HepG2 (cell line): ENCODE measurements around the gene STYX. TPM values are rescaled to one million over a fixed set of nuclear protein-coding genes. Genes with fewer than 3 reads are reported as not detected.

Source experiments
- AKAP8 ChIP-seq: sonication (generic); formaldehyde crosslinking; IDR thresholded peaks from 2 replicates; pipeline ENCODE4 v1.5.1; 2020; ENCODE audit warnings: mild to moderate bottlenecking, missing genetic modification reagents
- FOXA3 ChIP-seq: IDR thresholded peaks from 2 replicates; pipeline ENCODE4 v1.6.1; 2016; ENCODE audit warnings: missing genetic modification reagents, missing compliant biosample characterization
- MXD4 ChIP-seq: IDR thresholded peaks from 2 replicates; pipeline ENCODE4 v1.6.1; 2016; ENCODE audit warnings: mild to moderate bottlenecking, missing biosample characterization, missing genetic modification reagents
- MYNN ChIP-seq: sonication (generic); formaldehyde crosslinking; IDR thresholded peaks from 2 replicates; pipeline ENCODE4 v1.4.0; 2020; ENCODE audit warnings: mild to moderate bottlenecking, low read depth, missing genetic modification reagents
- NFE2 ChIP-seq: sonication (generic); formaldehyde crosslinking; IDR thresholded peaks from 2 replicates; pipeline ENCODE4 v1.4.0; 2020; ENCODE audit warnings: missing genetic modification reagents
- PRPF4 ChIP-seq: fragments of 200-400 bp; formaldehyde crosslinking; IDR thresholded peaks from 2 replicates; pipeline ENCODE4 v1.6.1; 2016; ENCODE audit warnings: low read length, low read depth; ENCODE audit not compliant: poor library complexity, severe bottlenecking
- SNAPC2 ChIP-seq: sonication (generic); formaldehyde crosslinking; IDR thresholded peaks from 2 replicates; pipeline ENCODE4 v1.8.1; 2022; ENCODE audit warnings: mild to moderate bottlenecking, missing genetic modification reagents
- SYNCRIP ChIP-seq: fragments of 200-400 bp; formaldehyde crosslinking; IDR thresholded peaks from 2 replicates; pipeline ENCODE4 v1.6.1; 2018; ENCODE audit warnings: mild to moderate bottlenecking, low read depth, low read length; ENCODE audit not compliant: insufficient read depth
- THAP11 ChIP-seq: IDR thresholded peaks from 2 replicates; pipeline ENCODE4 v1.6.1; 2016; ENCODE audit warnings: missing biosample characterization, missing genetic modification reagents
- TOE1 ChIP-seq: sonication (generic); formaldehyde crosslinking; IDR thresholded peaks from 2 replicates; pipeline ENCODE4 v1.4.0; 2020; ENCODE audit warnings: mild to moderate bottlenecking, missing genetic modification reagents
- U2AF2 ChIP-seq: fragments of 200-400 bp; formaldehyde crosslinking; IDR thresholded peaks from 2 replicates; pipeline ENCODE4 v1.6.1; 2017; ENCODE audit warnings: low read depth, mild to moderate bottlenecking, low read length
- YEATS4 ChIP-seq: sonication (generic); formaldehyde crosslinking; IDR thresholded peaks from 2 replicates; pipeline ENCODE4 v1.4.0; 2020; ENCODE audit warnings: missing genetic modification reagents, borderline replicate concordance
- ZBTB20 ChIP-seq: sonication (generic); formaldehyde crosslinking; IDR thresholded peaks from 2 replicates; pipeline ENCODE4 v1.8.1; 2023; ENCODE audit warnings: missing genetic modification reagents, low read depth, mild to moderate bottlenecking, borderline replicate concordance
- ZNF12 ChIP-seq: sonication (generic); formaldehyde crosslinking; IDR thresholded peaks from 2 replicates; pipeline ENCODE4 v1.5.0; 2020; ENCODE audit warnings: missing genetic modification reagents
- ZNF142 ChIP-seq: sonication (generic); formaldehyde crosslinking; IDR thresholded peaks from 2 replicates; pipeline ENCODE4 v1.4.0; 2020; ENCODE audit warnings: missing genetic modification reagents
- ZNF296 ChIP-seq: sonication (generic); formaldehyde crosslinking; conservative IDR thresholded peaks from 2 replicates; pipeline ENCODE4 v1.5.0; 2020; ENCODE audit warnings: mild to moderate bottlenecking, missing genetic modification reagents
- ZNF552 ChIP-seq: sonication (generic); formaldehyde crosslinking; IDR thresholded peaks from 2 replicates; pipeline ENCODE4 v1.9.0; 2022; ENCODE audit warnings: missing genetic modification reagents, mild to moderate bottlenecking, borderline replicate concordance
- ZUFSP ChIP-seq: sonication (generic); formaldehyde crosslinking; IDR thresholded peaks from 2 replicates; pipeline ENCODE4 v1.9.0; 2021; ENCODE audit warnings: missing genetic modification reagents, mild to moderate bottlenecking, borderline replicate concordance
- ZXDC ChIP-seq: sonication (generic); formaldehyde crosslinking; IDR thresholded peaks from 2 replicates; pipeline ENCODE4 v1.5.0; 2020; ENCODE audit warnings: mild to moderate bottlenecking, missing genetic modification reagents
- polyA plus RNA-seq, 8 experiments: library from polyadenylated mRNA; depleted of rRNA in 3 of 8; stranded (reverse) in 7 of 8; unstranded in 1 of 8; fragments of >200 nt; fragmentation: Illumina TruSeq in 4 of 8; extraction: Trizol in 4 of 8; gene quantifications; 2 replicates each; pipeline versions ENCODE4 v1.2.1 to v1.2.3, GENCODE V29; 2011 to 2016; ENCODE audit warnings: low read depth in 4 of 8, missing spikeins in 1 of 8, mixed read lengths in 1 of 8; ENCODE audit not compliant: insufficient read depth in 1 of 8
- total RNA-seq, 5 experiments: library from RNA; depleted of rRNA; stranded (reverse); fragments of >200 nt; fragmentation: Illumina TruSeq; extraction: Trizol; gene quantifications; 2 replicates each; pipeline ENCODE4 v1.2.3, GENCODE V29; 2016; ENCODE audit warnings: low read depth in 1 of 5

STYX gene
- total and polyA plus RNA-seq, 2 of the 13 experiments (the other 11 are each of a cell fraction or from before 2014, with no cell fraction given), result 6.6 to 10.9 TPM

GRCh38 chr14:52706724-52707706 lies 23.0 kb upstream of the STYX start, which contains the start of gene PSMC6 (continued):
- TF ChIP-seq TOE1, result no peak
- no peak for TF ChIP-seq ZUFSP (CRISPR knock-in tag)
- TF ChIP-seq NFE2, result no peak
- TF ChIP-seq YEATS4, result peak; percentile 30
- TF ChIP-seq SYNCRIP, result no peak
- TF ChIP-seq U2AF2, result no peak
- TF ChIP-seq MYNN (CRISPR knock-in tag), result no peak
- no peak for TF ChIP-seq ZNF12
- peak; percentile 74 for TF ChIP-seq THAP11 (CRISPR knock-in tag)
- no peak for TF ChIP-seq MXD4 (CRISPR knock-in tag)
- TF ChIP-seq AKAP8 (CRISPR knock-in tag), result no peak
- no peak for TF ChIP-seq ZNF296 (CRISPR knock-in tag)
- peak; percentile 47; the same call in 1 of the 2 replicates for TF ChIP-seq ZBTB20 (CRISPR knock-in tag)
- TF ChIP-seq ZXDC (CRISPR knock-in tag), result no peak
- TF ChIP-seq PRPF4, result no peak
- TF ChIP-seq SNAPC2, result peak; percentile 25; the same call in 1 of the 2 replicates
- no peak for TF ChIP-seq FOXA3 (CRISPR knock-in tag)
- TF ChIP-seq ZNF142 (CRISPR knock-in tag), result 0 out of 2 replicates have a peak, but pooled peaks have one; percentile 21
- TF ChIP-seq ZNF552, result no peak
